HG03571 (cell line): Measurements from ENCODE around the gene NQO2.
"Not testable (repeated sequence)": the region's sequence is repeated elsewhere in the genome, so short reads cannot be mapped to it uniquely, and the experiment has no call there.

Source experiments
- ATAC-seq: cut with Tn5 transposase; IDR thresholded peaks from one replicate; pipeline ENCODE4 v1.9.1; 2021; ENCODE audit not compliant: unreplicated experiment

NQO2 gene

GRCh38 chr6:3011592-3011991 is 11.9 kb downstream of the NQO2 start:
- ATAC-seq: no peak

- no peak for ATAC-seq
These were observed 13.8 kb downstream of the NQO2 start for GRCh38 chr6:3013486-3013885.

DNA sequence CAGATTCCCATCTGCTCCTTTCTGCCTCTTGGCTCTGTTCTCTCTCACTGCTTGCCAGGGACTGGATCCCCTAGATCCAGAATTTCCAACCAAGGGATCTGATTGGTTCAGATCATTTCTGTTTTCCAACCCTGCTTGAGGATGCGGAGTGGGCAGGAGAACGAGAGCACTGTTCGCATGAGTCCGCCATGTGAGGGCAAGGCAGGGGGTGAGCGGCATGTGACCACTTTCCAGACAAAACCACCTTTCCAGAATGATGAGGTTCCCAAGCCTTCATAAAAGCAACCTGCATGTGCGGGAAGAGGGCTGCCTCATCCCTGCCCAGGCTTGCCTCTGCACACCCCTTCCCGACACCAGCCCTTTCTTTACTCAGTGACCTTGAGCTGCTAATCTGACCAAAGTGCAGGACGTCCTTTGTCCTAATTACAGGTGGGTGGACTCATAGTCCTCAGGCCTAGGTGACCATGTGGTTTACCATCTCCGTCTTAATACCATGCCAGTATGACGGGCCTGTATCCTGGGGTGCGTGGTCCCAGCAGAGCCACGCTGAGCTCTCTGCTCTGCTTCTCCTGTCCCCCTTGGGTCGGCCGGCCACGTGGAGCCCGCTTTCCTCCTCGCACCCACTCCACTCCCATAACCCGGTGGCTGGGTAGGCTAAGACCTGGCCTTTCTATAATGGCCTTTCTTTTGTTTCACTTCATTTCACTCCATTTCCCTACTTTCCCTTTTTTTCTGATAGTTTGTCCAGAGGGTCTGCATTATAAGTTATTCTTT is 14.4 kb downstream of the NQO2 start:
- ATAC-seq: no peak

- ATAC-seq: no peak
These were observed 15.0 kb downstream of the NQO2 start for GRCh38 chr6:3014675-3015066.

GRCh38 chr6:3015144-3015543 is 15.4 kb downstream of the NQO2 start:
- no peak for ATAC-seq

GRCh38 chr6:3016473-3017280 is 17.0 kb downstream of the NQO2 start:
- no peak for ATAC-seq

DNA sequence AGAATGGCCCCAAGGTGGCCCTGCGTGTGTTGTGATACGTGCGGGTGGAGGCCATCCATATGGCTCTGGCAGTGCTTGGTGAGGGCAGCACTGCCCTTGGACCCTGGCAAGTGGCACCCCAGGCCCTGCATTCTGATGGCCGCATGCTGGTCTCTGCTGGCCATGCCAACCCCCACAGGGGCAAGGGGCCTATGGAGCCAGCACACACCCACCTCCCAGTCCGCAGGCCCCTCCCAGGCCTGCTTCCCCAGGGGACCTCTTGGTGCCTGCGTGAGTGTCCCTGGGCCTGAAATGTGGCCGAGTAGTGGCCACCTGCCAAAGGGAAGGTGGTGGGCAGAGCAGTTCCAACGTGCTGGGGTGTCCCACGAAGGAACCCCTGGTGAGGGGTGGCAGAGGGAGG is 17.6 kb downstream of the NQO2 start:
- ATAC-seq: no peak

- no peak for ATAC-seq
These were observed 19.4 kb downstream of the NQO2 start for GRCh38 chr6:3019065-3019464.

DNA sequence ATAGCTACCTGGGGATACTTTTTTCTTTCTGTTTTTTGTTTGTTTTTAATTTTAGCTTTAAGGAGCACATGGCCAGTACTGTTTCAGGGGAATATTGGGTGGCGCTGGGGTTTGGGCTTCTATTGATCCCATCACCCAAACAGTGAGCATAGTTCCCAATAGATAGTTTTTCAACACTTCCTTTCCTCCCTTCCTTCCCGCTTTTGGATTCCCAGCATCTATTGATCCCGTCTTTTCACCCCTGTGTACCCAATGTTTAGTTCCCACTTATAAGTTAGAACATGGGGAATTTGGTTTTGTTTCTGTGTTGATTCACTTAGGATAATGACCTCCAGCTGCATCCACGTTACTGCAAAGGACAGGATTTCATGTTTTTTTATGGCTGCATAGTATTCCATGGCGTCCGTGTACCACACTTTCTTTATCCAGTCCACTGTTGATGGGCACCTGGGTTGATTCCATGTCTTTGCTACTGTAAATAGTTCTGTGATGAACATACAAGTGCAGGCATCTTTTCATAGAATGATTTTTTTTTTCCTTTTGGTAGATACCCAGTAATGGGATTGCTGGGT is 20.1 kb downstream of the NQO2 start:
- no peak for ATAC-seq

GRCh38 chr6:3020976-3021598 is 21.4 kb downstream of the NQO2 start:
- not testable (repeated sequence) for ATAC-seq

DNA sequence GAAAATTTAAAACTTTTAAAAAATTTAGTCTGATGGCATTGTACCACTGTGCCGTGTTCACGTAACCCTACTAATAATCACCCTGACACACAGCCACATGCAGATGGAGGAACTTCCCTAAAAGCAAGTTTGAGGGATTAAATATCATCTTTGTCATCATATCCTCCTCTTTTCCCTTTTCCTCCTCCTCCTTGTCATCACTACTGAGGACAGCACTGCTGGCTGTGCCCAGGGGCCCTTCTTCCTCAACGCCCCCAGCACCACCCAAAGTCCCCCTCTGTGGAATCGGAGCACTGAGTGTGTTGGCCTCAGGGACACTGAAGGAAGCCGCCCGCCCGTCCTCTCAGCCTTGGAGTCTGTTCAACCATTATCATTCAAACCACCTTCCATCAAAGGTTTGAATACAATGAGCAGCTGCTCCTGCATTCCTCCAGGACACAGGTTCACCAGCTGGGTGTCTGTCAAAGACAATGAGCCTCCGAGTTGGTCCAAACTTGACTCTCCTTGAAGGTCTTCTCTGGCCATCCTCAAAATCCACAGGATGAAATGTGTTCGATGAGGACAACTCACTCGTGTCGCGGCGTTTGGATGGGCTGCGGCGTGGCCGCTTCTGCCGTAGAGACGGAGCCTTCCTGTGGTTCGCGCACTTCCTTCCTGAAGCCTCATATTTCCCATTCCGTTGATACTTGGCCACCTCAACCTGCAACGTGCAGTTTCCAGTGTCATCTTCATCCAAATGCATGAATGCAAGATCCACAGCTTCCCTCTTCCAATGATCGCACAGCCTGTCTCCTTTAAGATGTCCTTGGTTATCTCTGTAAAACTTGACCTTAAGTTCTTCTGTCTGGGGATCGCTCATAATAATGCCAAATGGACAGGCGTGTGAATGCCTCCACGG is 23.3 kb downstream of the NQO2 start:
- ATAC-seq: no peak

DNA sequence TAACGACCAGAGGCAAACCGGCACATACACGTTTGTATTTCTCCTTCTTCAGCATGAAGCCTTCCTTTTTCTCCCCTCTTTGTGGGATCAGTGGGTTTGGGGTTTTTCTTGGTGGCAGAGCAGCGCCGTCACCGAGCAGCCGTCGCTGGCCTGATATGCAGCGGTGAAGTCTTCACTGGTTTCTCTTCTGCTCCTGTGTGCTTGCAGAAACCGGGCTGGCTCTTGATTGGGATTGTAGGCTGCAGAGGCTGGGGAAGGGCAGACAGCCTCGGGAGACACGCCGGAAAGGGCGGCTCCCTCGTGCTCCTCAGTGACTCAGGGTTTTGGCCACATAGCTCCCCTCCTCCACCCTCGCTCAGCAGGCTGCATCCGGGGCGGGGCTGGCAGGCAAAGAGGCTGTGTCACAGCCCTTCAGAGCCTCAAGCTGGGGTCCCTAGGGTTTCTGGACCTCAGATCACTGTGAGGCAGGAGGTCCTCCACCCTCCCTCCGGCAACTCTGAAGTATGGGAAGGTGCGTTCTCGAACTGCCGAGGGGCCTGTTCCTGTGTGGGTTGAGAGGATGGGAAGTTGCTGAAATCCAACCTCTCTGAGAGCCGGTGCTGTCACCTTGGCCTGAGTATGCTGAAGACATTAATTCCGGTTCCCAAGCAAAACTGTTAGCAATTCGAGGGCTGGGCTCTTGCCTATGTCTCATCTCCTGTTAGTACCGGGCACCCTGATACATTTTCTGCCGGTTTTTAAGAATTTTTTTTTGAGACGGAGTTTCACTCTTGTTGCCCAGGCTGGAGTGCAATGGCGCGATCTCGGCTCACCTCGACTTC is 24.2 kb downstream of the NQO2 start:
- peak; percentile 75 for ATAC-seq

DNA sequence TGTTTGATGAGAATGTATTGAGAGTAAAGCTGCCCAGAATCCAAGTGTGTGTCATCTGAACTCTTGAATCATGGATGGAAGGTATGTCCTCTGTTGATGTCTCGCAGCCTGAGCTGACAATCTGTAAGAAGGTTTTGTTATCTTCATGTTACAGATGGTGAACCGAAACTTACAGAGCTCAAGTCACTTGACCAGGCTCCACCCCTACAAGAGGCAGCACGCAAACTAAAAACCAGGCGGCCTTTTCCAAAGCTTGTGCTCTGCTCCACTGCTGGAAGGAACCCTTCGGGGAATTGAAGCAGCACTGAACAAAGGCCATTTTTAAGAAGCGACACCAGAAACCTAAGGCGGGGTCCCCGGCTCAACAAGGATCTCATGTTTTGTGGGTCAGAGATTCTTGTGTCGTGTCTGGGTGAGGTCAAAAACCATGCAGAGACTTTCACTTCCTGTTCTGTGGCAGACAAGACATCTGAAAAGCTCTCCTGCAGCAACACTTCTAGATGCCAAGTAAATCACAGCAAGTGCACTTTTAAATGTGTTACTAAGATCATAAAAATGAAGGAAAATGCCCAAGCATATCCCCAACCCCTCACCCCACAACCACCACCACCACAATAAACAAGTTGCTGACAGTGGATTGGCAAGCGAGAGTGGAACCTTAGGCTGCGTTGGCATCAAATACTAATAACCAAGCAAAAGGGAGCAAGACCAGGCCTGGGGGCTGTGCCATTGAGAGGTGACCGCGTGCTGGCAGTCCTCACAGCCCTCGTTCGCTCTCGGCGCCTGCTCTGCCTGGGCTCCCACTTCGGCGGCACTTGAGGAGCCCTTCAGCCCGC is 27.3 kb downstream of the NQO2 start:
- peak; percentile 70 for ATAC-seq

DNA sequence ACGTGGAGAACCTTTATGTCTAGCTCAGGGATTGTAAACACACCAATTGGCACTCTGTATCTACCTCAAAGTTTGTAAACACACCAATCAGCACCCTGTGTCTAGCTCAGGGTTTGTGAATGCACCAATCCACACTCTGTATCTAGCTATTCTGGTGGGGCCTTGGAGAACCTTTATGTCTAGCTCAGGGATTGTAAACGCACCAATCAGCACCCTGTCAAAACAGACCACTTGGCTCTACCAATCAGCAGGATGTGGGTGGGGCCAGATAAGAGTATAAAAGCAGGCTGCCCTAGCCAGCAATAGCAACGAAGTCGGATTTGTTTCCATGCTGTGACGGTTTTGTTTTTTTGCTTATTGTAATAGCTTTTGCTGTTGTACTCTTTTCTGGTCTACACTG is 28.5 kb downstream of the NQO2 start:
- ATAC-seq: not testable (repeated sequence)

- no peak for ATAC-seq
These were observed 32.4 kb downstream of the NQO2 start for GRCh38 chr6:3031857-3032640.

DNA sequence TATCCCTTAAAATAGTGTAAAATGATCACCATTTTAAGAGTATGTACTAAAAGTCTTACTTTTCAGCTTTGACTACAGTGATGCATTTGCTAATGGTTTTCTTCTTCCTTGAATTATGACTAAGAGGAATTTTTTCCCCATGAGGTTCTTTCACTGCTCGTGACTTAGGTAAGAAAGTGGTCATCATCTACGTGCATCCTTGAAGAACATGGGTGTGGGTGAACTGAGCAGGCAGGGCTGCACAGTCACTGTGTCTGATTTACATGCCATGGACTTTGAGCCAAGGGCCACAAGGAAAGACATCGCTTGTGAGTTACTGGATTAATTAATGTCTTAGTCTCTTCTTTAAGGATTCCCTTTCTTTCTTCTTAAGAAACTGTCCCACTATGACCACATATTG is 33.3 kb downstream of the NQO2 start:
- no peak for ATAC-seq

GRCh38 chr6:3033652-3034051 is 34.0 kb downstream of the NQO2 start:
- ATAC-seq: no peak

- no peak for ATAC-seq
These were observed 35.7 kb downstream of the NQO2 start for GRCh38 chr6:3035397-3035796.
